GM23338 (cell line): ENCODE results near the gene NXPE3. TPM values are rescaled to one million over a fixed set of nuclear protein-coding genes. Genes with fewer than 3 reads are reported as not detected.
A peak's percentile ranks its signal among the peaks of the same experiment; 100 is the strongest.

Source experiments
- ATAC-seq: fragments of 200-7000 bp; cut with Tn5 transposase; 3 replicates; pipeline ENCODE4 v1.9.1; 2020
- DNase-seq: peaks from one replicate; pipeline ENCODE4 v3.0.0-alpha.2; 2015; ENCODE audit warnings: low spot score
- H2AFZ ChIP-seq: fragments of 200-600 bp; sonication (generic); 2 replicates; pipeline ENCODE4 v1.8.0; 2016; ENCODE audit warnings: antibody characterized with exemption, mild to moderate bottlenecking, moderate library complexity
- H3F3A ChIP-seq: fragments of 200-600 bp; sonication (generic); replicated peaks from 2 replicates; pipeline ENCODE4 v1.8.0; 2017; ENCODE audit warnings: antibody characterized with exemption, mixed run types, low read depth
- H3K27ac ChIP-seq: fragments of 200-600 bp; sonication (generic); 2 replicates; pipeline ENCODE4 v1.6.1; 2016; ENCODE audit warnings: low read depth
- H3K27me3 ChIP-seq: fragments of 200-600 bp; sonication (generic); 2 replicates; pipeline ENCODE4 v1.8.0; 2016; ENCODE audit warnings: mild to moderate bottlenecking, mixed run types, moderate library complexity; ENCODE audit not compliant: insufficient read depth
- H3K36me3 ChIP-seq: fragments of 200-600 bp; sonication (generic); 2 replicates; pipeline ENCODE4 v1.8.0; 2016; ENCODE audit warnings: mild to moderate bottlenecking; ENCODE audit not compliant: insufficient read depth
- H3K4me1 ChIP-seq: fragments of 200-600 bp; sonication (generic); 2 replicates; pipeline ENCODE4 v1.8.0; 2016; ENCODE audit warnings: mild to moderate bottlenecking, moderate library complexity; ENCODE audit not compliant: insufficient read depth
- H3K4me2 ChIP-seq: fragments of 200-600 bp; sonication (generic); 2 replicates; pipeline ENCODE4 v1.7.1; 2017; ENCODE audit warnings: mixed run types
- H3K4me3 ChIP-seq: fragments of 200-600 bp; sonication (generic); 2 replicates; pipeline ENCODE4 v1.6.1; 2016; ENCODE audit warnings: mixed run types
- H3K79me2 ChIP-seq: fragments of 200-600 bp; sonication (generic); replicated peaks from 2 replicates; pipeline ENCODE4 v1.8.0; 2017; ENCODE audit warnings: mild to moderate bottlenecking; ENCODE audit not compliant: insufficient read depth
- H3K9me2 ChIP-seq: fragments of 200-600 bp; sonication (generic); 2 replicates; pipeline ENCODE4 v1.8.0; 2017; ENCODE audit not compliant: insufficient read depth
- H4K20me1 ChIP-seq: fragments of 200-600 bp; sonication (generic); replicated peaks from 2 replicates; pipeline ENCODE4 v1.8.0; 2017; ENCODE audit warnings: mild to moderate bottlenecking; ENCODE audit not compliant: insufficient read depth
- H3K27ac Mint-ChIP-seq: 2 replicates; pipeline ENCODE4 v1.8.0; 2020; ENCODE audit warnings: inconsistent platforms, mild to moderate bottlenecking, moderate library complexity, mixed read lengths
- H3K27me3 Mint-ChIP-seq: 3 replicates; pipeline ENCODE4 v1.8.0; 2022; ENCODE audit warnings: low read depth, mild to moderate bottlenecking, moderate library complexity, mixed read lengths, inconsistent platforms; ENCODE audit not compliant: insufficient read depth, poor library complexity
- H3K36me3 Mint-ChIP-seq: 3 replicates; pipeline ENCODE4 v1.8.0; 2021; ENCODE audit warnings: low read depth, mild to moderate bottlenecking, inconsistent platforms, moderate library complexity, mixed read lengths
- H3K4me1 Mint-ChIP-seq: 3 replicates; pipeline ENCODE4 v1.8.0; 2020; ENCODE audit warnings: mild to moderate bottlenecking, inconsistent platforms, mixed read lengths
- H3K4me3 Mint-ChIP-seq: 3 replicates; pipeline ENCODE4 v1.8.0; 2021; ENCODE audit warnings: moderate library complexity, mild to moderate bottlenecking, inconsistent platforms, mixed read lengths
- H3K9me3 Mint-ChIP-seq: 3 replicates; pipeline ENCODE4 v1.8.0; 2020; ENCODE audit warnings: moderate library complexity, mild to moderate bottlenecking, inconsistent platforms, mixed read lengths
- CREB1 ChIP-seq: fragments of 250-450 bp; sonication (Bioruptor Pico); IDR thresholded peaks from 2 replicates; pipeline ENCODE4 v1.5.0; 2020; ENCODE audit warnings: low read depth, mild to moderate bottlenecking, moderate library complexity
- EZH2phosphoT487 ChIP-seq: fragments of 200-600 bp; sonication (generic); IDR thresholded peaks from one replicate; pipeline ENCODE4 v1.8.1; 2018; ENCODE audit warnings: antibody characterized with exemption; ENCODE audit not compliant: unreplicated experiment
- JUNB ChIP-seq: IDR thresholded peaks from one replicate; pipeline ENCODE4 v1.6.1; 2016; ENCODE audit warnings: antibody characterized with exemption; ENCODE audit not compliant: unreplicated experiment
- STAT1 ChIP-seq: IDR thresholded peaks from one replicate; pipeline ENCODE4 v1.6.1; 2016; ENCODE audit warnings: antibody characterized with exemption; ENCODE audit not compliant: unreplicated experiment
- ZNF331 ChIP-seq: fragments of 250-450 bp; sonication (Bioruptor Pico); IDR thresholded peaks from 2 replicates; pipeline ENCODE4 v1.5.0; 2020; ENCODE audit warnings: low read depth, mild to moderate bottlenecking, moderate library complexity
- polyA plus RNA-seq: library from polyadenylated mRNA; unstranded; fragments of >200 nt; fragmentation: Nextera tagmentation; extraction: Ambion mirVana; gene quantifications from 2 replicates; pipeline ENCODE4 v1.2.1, GENCODE V29; 2016
- total RNA-seq: library from RNA; depleted of rRNA; stranded (reverse); fragments of >200 nt; shearing (Covaris generic); gene quantifications from 2 replicates; pipeline ENCODE4 v1.2.3, GENCODE V29; 2014
- TF ChIP-seq, protein P1 (sequence below), 2 experiments: fragments of 200-600 bp in 1 of 2; sonication (generic) in 1 of 2; conservative IDR thresholded peaks; 2 replicates each; pipeline versions ENCODE4 v1.5.1 to v1.6.1; 2016 to 2017; ENCODE audit warnings: antibody characterized with exemption in 2 of 2, low read depth in 2 of 2, mild to moderate bottlenecking in 2 of 2, moderate library complexity in 1 of 2
- TF ChIP-seq, protein P2 (sequence below): IDR thresholded peaks from one replicate; pipeline ENCODE4 v1.6.1; 2018; ENCODE audit warnings: antibody characterized with exemption; ENCODE audit not compliant: unreplicated experiment
- TF ChIP-seq, protein P3 (sequence below): IDR thresholded peaks from 2 replicates; pipeline ENCODE4 v1.6.1; 2016; ENCODE audit warnings: antibody characterized with exemption

Gene NXPE3
- total and polyA plus RNA-seq, 2 experiments from 2014 or later, result 13.3 to 20.8 TPM

DNA sequence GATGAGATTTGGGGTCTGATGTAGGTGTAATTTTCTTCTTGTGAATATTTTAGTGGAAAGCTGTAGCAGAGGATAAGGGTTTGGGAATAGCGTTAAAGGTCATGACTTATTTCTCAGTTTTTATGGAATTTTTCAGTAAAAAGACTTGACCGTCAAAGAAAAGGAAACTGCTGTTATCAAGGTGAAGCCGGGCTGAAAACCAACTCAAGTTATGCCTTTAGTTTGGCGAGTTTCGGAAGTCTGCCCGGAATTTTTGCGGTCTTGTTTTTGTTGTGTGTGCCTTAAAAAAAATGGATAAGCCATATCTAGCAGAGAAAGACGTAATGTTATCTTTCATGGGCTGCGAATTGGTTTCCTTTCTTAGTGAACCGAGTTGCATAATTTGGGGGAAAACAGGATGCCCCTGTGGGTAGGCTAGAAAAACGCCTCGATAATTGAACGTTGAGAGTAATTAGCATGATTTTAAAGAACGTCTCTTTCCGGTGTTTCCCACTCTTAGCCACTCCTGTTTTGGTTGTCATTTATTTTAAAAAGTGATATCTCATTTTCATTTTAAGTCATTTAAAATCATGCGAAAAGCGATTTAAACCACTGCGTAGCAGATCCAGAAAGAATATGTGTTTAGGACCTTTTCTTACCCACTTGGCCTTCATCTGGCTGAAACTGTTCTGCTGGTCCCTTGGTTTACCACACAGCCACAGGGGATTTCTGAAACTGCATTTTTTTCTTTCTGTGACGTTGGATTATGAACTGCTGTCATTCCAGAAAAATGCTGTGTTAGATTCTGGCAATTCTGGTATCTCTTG lies 71.4 kb downstream of the NXPE3 start:
- H4K20me1 ChIP-seq, result peaks cover 20% of the 10 kb centered on the region
- H3K4me3 ChIP-seq, result peak overlapping the region; percentile 84
- 0 out of 2 replicates have a peak, but pooled peaks have one; percentile 9 for TF ChIP-seq CREB1 (CRISPR knock-in tag)
- TF ChIP-seq, protein P1, sequence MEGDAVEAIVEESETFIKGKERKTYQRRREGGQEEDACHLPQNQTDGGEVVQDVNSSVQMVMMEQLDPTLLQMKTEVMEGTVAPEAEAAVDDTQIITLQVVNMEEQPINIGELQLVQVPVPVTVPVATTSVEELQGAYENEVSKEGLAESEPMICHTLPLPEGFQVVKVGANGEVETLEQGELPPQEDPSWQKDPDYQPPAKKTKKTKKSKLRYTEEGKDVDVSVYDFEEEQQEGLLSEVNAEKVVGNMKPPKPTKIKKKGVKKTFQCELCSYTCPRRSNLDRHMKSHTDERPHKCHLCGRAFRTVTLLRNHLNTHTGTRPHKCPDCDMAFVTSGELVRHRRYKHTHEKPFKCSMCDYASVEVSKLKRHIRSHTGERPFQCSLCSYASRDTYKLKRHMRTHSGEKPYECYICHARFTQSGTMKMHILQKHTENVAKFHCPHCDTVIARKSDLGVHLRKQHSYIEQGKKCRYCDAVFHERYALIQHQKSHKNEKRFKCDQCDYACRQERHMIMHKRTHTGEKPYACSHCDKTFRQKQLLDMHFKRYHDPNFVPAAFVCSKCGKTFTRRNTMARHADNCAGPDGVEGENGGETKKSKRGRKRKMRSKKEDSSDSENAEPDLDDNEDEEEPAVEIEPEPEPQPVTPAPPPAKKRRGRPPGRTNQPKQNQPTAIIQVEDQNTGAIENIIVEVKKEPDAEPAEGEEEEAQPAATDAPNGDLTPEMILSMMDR (conservative IDR thresholded peaks at IDR 0.05; ENCODE audit: low read depth in 2 of 2), result no peak
- H3K27ac Mint-ChIP-seq, result peak overlapping the region; percentile 94
- H3F3A ChIP-seq, result 0 out of 2 replicates have a peak, but pooled peaks cover 6% of the 10 kb centered on the region
- peaks cover 4% of the 10 kb centered on the region for H3K27me3 Mint-ChIP-seq
- H3K36me3 Mint-ChIP-seq, result peaks cover 54% of the 10 kb centered on the region
- no peaks in the 10 kb centered on the region for H3K27me3 ChIP-seq
- no peaks in the 10 kb centered on the region; the same call in 2 of the 3 replicates for H3K9me3 Mint-ChIP-seq
- no peak overlapping the region for H2AFZ ChIP-seq
- H3K4me2 ChIP-seq, result peak overlapping the region; percentile 85
- peaks cover 40% of the 10 kb centered on the region for H3K79me2 ChIP-seq
- peak overlapping the region; percentile 98 for H3K4me3 Mint-ChIP-seq
- H3K27ac ChIP-seq, result peak overlapping the region; percentile 75
- no peaks in the 10 kb centered on the region; the same call in 1 of the 2 replicates for H3K9me2 ChIP-seq
- ATAC-seq (no peak), DNase-seq (no peak)
- H3K36me3 ChIP-seq, result peaks cover 35% of the 10 kb centered on the region
- H3K4me1 ChIP-seq, result peaks cover 21% of the 10 kb centered on the region
- peaks cover 33% of the 10 kb centered on the region for H3K4me1 Mint-ChIP-seq

DNA sequence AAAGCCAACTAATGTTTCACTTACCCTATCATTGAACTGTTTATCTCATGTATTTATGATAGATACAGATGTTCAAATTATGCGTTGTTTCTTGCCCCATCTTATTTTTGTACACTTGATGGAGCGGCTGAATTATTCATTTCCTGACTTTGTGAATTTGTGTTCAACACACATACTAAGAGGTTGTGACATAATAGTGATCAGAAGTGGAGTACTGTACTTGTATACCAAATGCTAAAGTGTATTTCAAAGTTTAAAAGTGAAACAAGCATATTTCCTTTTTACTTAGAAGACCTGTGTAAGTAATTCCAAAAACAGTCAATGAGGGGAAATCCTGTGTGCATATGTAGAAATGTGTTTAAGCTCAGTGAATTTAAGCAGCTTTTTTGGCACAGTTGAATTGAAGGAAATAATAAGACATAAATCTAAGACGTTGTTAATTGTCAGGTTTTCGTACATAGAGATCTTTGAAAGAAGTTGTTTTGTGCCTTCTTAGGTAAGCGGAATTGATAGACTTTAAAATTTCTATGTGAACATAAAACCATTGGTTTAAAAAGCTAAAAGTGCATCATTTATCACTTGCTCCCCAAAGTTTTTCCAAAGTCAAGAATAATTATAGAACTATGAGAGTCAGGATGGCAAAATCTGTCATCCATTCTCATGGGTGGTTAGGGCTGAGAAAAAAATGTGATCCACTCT lies 72.2 kb downstream of the NXPE3 start:
- peaks cover 60% of the 10 kb centered on the region for H3K36me3 Mint-ChIP-seq
- Histone ChIP-seq H3K4me3 (peak overlapping the region; percentile 84), H3F3A (0 out of 2 replicates have a peak, but pooled peaks cover 6% of the 10 kb centered on the region), H3K27me3 (no peaks in the 10 kb centered on the region), H3K36me3 (peaks cover 42% of the 10 kb centered on the region), H3K27ac (no peak overlapping the region), H3K79me2 (peaks cover 40% of the 10 kb centered on the region), H3K4me1 (peaks cover 21% of the 10 kb centered on the region), H2AFZ (no peak overlapping the region), H3K4me2 (peak overlapping the region; percentile 85), H4K20me1 (peaks cover 20% of the 10 kb centered on the region), H3K9me2 (no peaks in the 10 kb centered on the region; the same call in 1 of the 2 replicates)
- ATAC-seq, result no peak
- H3K4me3 Mint-ChIP-seq, result peak overlapping the region; percentile 98
- H3K4me1 Mint-ChIP-seq, result peaks cover 33% of the 10 kb centered on the region
- no peaks in the 10 kb centered on the region; the same call in 2 of the 3 replicates for H3K9me3 Mint-ChIP-seq
- no peak overlapping the region for H3K27ac Mint-ChIP-seq
- peaks cover 4% of the 10 kb centered on the region for H3K27me3 Mint-ChIP-seq
- no peak for DNase-seq
- no peak for TF ChIP-seq JUNB
- TF ChIP-seq, protein P2, sequence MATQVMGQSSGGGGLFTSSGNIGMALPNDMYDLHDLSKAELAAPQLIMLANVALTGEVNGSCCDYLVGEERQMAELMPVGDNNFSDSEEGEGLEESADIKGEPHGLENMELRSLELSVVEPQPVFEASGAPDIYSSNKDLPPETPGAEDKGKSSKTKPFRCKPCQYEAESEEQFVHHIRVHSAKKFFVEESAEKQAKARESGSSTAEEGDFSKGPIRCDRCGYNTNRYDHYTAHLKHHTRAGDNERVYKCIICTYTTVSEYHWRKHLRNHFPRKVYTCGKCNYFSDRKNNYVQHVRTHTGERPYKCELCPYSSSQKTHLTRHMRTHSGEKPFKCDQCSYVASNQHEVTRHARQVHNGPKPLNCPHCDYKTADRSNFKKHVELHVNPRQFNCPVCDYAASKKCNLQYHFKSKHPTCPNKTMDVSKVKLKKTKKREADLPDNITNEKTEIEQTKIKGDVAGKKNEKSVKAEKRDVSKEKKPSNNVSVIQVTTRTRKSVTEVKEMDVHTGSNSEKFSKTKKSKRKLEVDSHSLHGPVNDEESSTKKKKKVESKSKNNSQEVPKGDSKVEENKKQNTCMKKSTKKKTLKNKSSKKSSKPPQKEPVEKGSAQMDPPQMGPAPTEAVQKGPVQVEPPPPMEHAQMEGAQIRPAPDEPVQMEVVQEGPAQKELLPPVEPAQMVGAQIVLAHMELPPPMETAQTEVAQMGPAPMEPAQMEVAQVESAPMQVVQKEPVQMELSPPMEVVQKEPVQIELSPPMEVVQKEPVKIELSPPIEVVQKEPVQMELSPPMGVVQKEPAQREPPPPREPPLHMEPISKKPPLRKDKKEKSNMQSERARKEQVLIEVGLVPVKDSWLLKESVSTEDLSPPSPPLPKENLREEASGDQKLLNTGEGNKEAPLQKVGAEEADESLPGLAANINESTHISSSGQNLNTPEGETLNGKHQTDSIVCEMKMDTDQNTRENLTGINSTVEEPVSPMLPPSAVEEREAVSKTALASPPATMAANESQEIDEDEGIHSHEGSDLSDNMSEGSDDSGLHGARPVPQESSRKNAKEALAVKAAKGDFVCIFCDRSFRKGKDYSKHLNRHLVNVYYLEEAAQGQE, result no peak
- TF ChIP-seq ZNF331 (CRISPR knock-in tag), result no peak
- TF ChIP-seq EZH2phosphoT487, result no peak
- TF ChIP-seq, protein P3, sequence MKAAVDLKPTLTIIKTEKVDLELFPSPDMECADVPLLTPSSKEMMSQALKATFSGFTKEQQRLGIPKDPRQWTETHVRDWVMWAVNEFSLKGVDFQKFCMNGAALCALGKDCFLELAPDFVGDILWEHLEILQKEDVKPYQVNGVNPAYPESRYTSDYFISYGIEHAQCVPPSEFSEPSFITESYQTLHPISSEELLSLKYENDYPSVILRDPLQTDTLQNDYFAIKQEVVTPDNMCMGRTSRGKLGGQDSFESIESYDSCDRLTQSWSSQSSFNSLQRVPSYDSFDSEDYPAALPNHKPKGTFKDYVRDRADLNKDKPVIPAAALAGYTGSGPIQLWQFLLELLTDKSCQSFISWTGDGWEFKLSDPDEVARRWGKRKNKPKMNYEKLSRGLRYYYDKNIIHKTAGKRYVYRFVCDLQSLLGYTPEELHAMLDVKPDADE, result no peak
- TF ChIP-seq STAT1, result no peak
